Lower leg skin (tissue), 4 donors: Measurements from ENCODE around the gene GABRD. TPM values are rescaled to one million over a fixed set of nuclear protein-coding genes. Genes with fewer than 3 reads are reported as not detected.

Experiments
- DNase-seq, 2 donors: peaks; one replicate each; pipeline ENCODE4 v3.0.0-alpha.2; 2019; ENCODE audit warnings: low spot score in 2 of 2
- H3K4me3 ChIP-seq: fragments of 200-600 bp; sonication (generic); 2 replicates; pipeline ENCODE4 v1.5.1; 2017; ENCODE audit warnings: mild to moderate bottlenecking, low read depth; ENCODE audit not compliant: poor library complexity, severe bottlenecking
- CTCF ChIP-seq, 3 donors: fragments of 450-650 bp; IDR thresholded peaks; one replicate each; pipeline ENCODE4 v1.5.1; 2016; ENCODE audit warnings: antibody characterized with exemption in 3 of 3, mild to moderate bottlenecking in 3 of 3, moderate library complexity in 2 of 3
- POLR2A ChIP-seq, 2 donors: fragments of 450-650 bp; IDR thresholded peaks; one replicate each; pipeline ENCODE4 v1.6.1; 2016 to 2017; ENCODE audit warnings: antibody characterized with exemption in 2 of 2, mild to moderate bottlenecking in 1 of 2, moderate library complexity in 1 of 2
- WGBS, 2 donors: methylation state at CpG; one replicate each; pipeline ENCODE4 v1.1.5; 2018; 5-methylcytosine and 5-hydroxymethylcytosine counted together
- intact Hi-C: fragments of 100-400 bp; cut with DNase I; formaldehyde crosslinking; loops from one replicate; pipeline ENCODE4 v1.15.0; 2023; ENCODE audit warnings: low total_unique reads
- total RNA-seq, 4 donors: library from RNA; depleted of rRNA; stranded (reverse); fragments of >200 nt; gene quantifications; one replicate each; pipeline ENCODE4 v1.1.0, GENCODE V29; 2016

GABRD gene
- total RNA-seq, 4 donors from 2014 or later: 1.1 to 5.1 (median 2.0) TPM; not detected in 1

- 78 to 81% methylated on average over 28 to 38 of the region's 38 CpGs for WGBS, 2 donors
- no peak overlapping the region for H3K4me3 ChIP-seq
- intact Hi-C loops: no loop called here
- DNase-seq: no peak
- TF ChIP-seq CTCF (IDR thresholded peaks at IDR 0.05) (no peak), POLR2A (IDR thresholded peaks at IDR 0.05) (no peak)
Observed at GRCh38 chr1:2074944-2075740, 56.0 kb downstream of the GABRD start.

- no peak overlapping the region for H3K4me3 ChIP-seq
- WGBS, 2 donors: 97% methylated on average over 20 to 21 of the region's 21 CpGs
- intact Hi-C loops: no loop called here
- TF ChIP-seq POLR2A (IDR thresholded peaks at IDR 0.05): no peak
- no peak for TF ChIP-seq CTCF (IDR thresholded peaks at IDR 0.05)
- no peak for DNase-seq
Observed at GRCh38 chr1:2076826-2077225, 57.7 kb downstream of the GABRD start.

- TF ChIP-seq CTCF (IDR thresholded peaks at IDR 0.05) (no peak), POLR2A (IDR thresholded peaks at IDR 0.05) (no peak)
- 89 to 96% methylated on average over 7 of the region's 7 CpGs for WGBS, 2 donors
- intact Hi-C loops: no loop called here
- no peak overlapping the region for H3K4me3 ChIP-seq
- no peak for DNase-seq
Observed at GRCh38 chr1:2078170-2078569, 59.0 kb downstream of the GABRD start.

GRCh38 chr1:2079396-2080085, 60.4 kb downstream of the GABRD start:
- intact Hi-C loops: loop anchor here (1.0 kb wide), 1 partner anchor 24 kb away; no protein-coding TSS in a partner anchor
- no peak for DNase-seq
- TF ChIP-seq CTCF (IDR thresholded peaks at IDR 0.05) (no peak), POLR2A (IDR thresholded peaks at IDR 0.05) (no peak)
- H3K4me3 ChIP-seq: no peak overlapping the region
- WGBS, 2 donors: 89 to 97% methylated on average over 27 to 28 of the region's 28 CpGs

GRCh38 chr1:2080140-2080539, 61.0 kb downstream of the GABRD start:
- no peak for DNase-seq
- no peak for TF ChIP-seq POLR2A (IDR thresholded peaks at IDR 0.05)
- no peak for TF ChIP-seq CTCF (IDR thresholded peaks at IDR 0.05)
- 96% methylated on average over 16 of the region's 16 CpGs for WGBS, 2 donors
- no peak overlapping the region for H3K4me3 ChIP-seq
- intact Hi-C loops: no loop called here

Other genes starting within 250 kb of the GABRD start
- gene NADK, start 240.9 kb upstream of the GABRD start, total RNA-seq: 10 to 100 TPM; 45.4 to 58.0 (median 54.2) TPM
- gene GNB1, start 128.3 kb upstream of the GABRD start, total RNA-seq: 100 to 1,000 TPM; 103 to 141 (median 123) TPM
- gene CALML6, start 104.1 kb upstream of the GABRD start, total RNA-seq: under 1 TPM; 0.13 to 0.89 (median 0.65) TPM
- gene TMEM52, start 100.1 kb upstream of the GABRD start, total RNA-seq: 1 to 10 TPM; 2.9 to 6.4 (median 4.1) TPM
- gene CFAP74, start 15.6 kb upstream of the GABRD start, total RNA-seq: under 1 TPM in 1 of 4 donors, not detected in 3; 0.10 TPM
- 10 to 100 TPM; 25.9 to 32.2 (median 26.8) TPM for gene PRKCZ, start 31.1 kb downstream of the GABRD start, total RNA-seq
- gene FAAP20, start 175.4 kb downstream of the GABRD start, total RNA-seq: 10 to 100 TPM; 29.8 to 48.0 (median 45.6) TPM
- 10 to 100 TPM; 67.3 to 80.8 (median 75.4) TPM for gene SKI, start 209.0 kb downstream of the GABRD start, total RNA-seq